ENCODE results near the gene FER1L5. TPM values are rescaled to one million over a fixed set of nuclear protein-coding genes. Genes with fewer than 3 reads are reported as not detected.

The FER1L5 gene
- total and polyA plus RNA-seq, 2 experiments from 2014 or later: 0.18 to 0.76 TPM

GRCh38 chr2:96601382-96602292, 40.9 kb upstream of the FER1L5 start:
- Histone ChIP-seq H3K27ac (ENCODE audit: low read depth) (no peak overlapping the region), H3K4me3 (no peak overlapping the region), H3K79me2 (replicated peaks; ENCODE audit: insufficient read depth) (no peaks in the 10 kb centered on the region), H4K20me1 (replicated peaks; ENCODE audit: insufficient read depth) (peaks cover 5% of the 10 kb centered on the region; the same call in 1 of the 2 replicates), H3K27me3 (ENCODE audit: insufficient read depth) (no peaks in the 10 kb centered on the region), H3K4me1 (ENCODE audit: insufficient read depth) (no peaks in the 10 kb centered on the region), H3K4me2 (no peak overlapping the region), H3F3A (replicated peaks; ENCODE audit: low read depth) (no peaks in the 10 kb centered on the region), H3K9me2 (ENCODE audit: insufficient read depth) (no peaks in the 10 kb centered on the region), H2AFZ (no peak overlapping the region), H3K36me3 (ENCODE audit: insufficient read depth) (peaks cover 43% of the 10 kb centered on the region)
- Mint-ChIP-seq H3K9me3 (no peaks in the 10 kb centered on the region), H3K36me3 (ENCODE audit: low read depth) (peaks cover 74% of the 10 kb centered on the region), H3K4me3 (no peak overlapping the region), H3K4me1 (no peaks in the 10 kb centered on the region), H3K27me3 (ENCODE audit: insufficient read depth, low read depth, poor library complexity) (no peaks in the 10 kb centered on the region), H3K27ac (no peak overlapping the region)
- DNase-seq (ENCODE audit: low spot score) (no peak), ATAC-seq (no peak)
- TF ChIP-seq ZNF114 (CRISPR knock-in tag; IDR thresholded peaks at IDR 0.05) (no peak), ETS1 (IDR thresholded peaks at IDR 0.05) (no peak), EZH2 (IDR thresholded peaks at IDR 0.05; ENCODE audit: low read depth, unreplicated experiment) (no peak), POLR2AphosphoS5 (IDR thresholded peaks at IDR 0.05; ENCODE audit: low read depth) (no peak), EZH2phosphoT487 (IDR thresholded peaks at IDR 0.05; ENCODE audit: unreplicated experiment) (no peak), ZNF462 (CRISPR knock-in tag; IDR thresholded peaks at IDR 0.05) (no peak), CTCF (conservative IDR thresholded peaks at IDR 0.05; ENCODE audit: low read depth in 2 of 2) (no peak), JUNB (IDR thresholded peaks at IDR 0.05; ENCODE audit: unreplicated experiment) (no peak), NANOG (IDR thresholded peaks at IDR 0.05; ENCODE audit: borderline replicate concordance) (no peak), CREB1 (CRISPR knock-in tag; IDR thresholded peaks at IDR 0.05; ENCODE audit: low read depth) (no peak), REST (IDR thresholded peaks at IDR 0.05; ENCODE audit: unreplicated experiment) (no peak), STAT1 (IDR thresholded peaks at IDR 0.05; ENCODE audit: unreplicated experiment) (no peak), ZNF331 (CRISPR knock-in tag; IDR thresholded peaks at IDR 0.05; ENCODE audit: low read depth) (no peak)
